ENCODE results near the gene CFAP74. TPM values are rescaled to one million over a fixed set of nuclear protein-coding genes. Genes with fewer than 3 reads are reported as not detected.

Gene CFAP74
- total RNA-seq, 4 donors from 2014 or later, result not detected

GRCh38 chr1:1893291-1893985, 110.1 kb downstream of the CFAP74 start:
- TF ChIP-seq POLR2A (IDR thresholded peaks at IDR 0.05) (no peak), CTCF (IDR thresholded peaks at IDR 0.05) (no peak), POLR2AphosphoS5 (IDR thresholded peaks at IDR 0.05) (no peak), EP300 (IDR thresholded peaks at IDR 0.05; ENCODE audit: low read depth) (no peak)
- H3K4me3 ChIP-seq, result no peak overlapping the region
- 87 to 89% methylated on average over 9 to 19 of the region's 19 CpGs for WGBS, 2 donors (ENCODE audit: low coverage in 1 of 2)
- H3K4me1 ChIP-seq, result peaks cover 42 to 62% (median 55%) of the 10 kb centered on the region in 4 donors
- H3K9me3 ChIP-seq, result no peaks in the 10 kb centered on the region
- intact Hi-C loops (cut with DNase I; ENCODE audit: low total_unique reads), result no loop called here
- H3K27ac ChIP-seq, result peak overlapping the region; percentile 93 to 99 (median 97)
- H3K27me3 ChIP-seq, result no peaks in the 10 kb centered on the region
- in situ Hi-C loops (cut with MboI; ENCODE audit: low pct_ligation_motif_present in 1 of 4, low pct_unique_long_range_greater_than_20kb in 1 of 4, low sequenced_read_pairs in 3 of 4), result loop anchor here in 1 of 4 donors (25.0 kb wide), 1 partner anchor 131 kb away; no protein-coding TSS in a partner anchor
- H3K36me3 ChIP-seq, result no peaks in the 10 kb centered on the region
- DNase-seq, result no peak

- Histone ChIP-seq H3K9me3 (no peaks in the 10 kb centered on the region), H3K4me3 (peak overlapping the region in 2 of 4 donors; percentile 88 to 94), H3K27ac (peak overlapping the region; percentile 93 to 99 (median 97)), H3K27me3 (no peaks in the 10 kb centered on the region), H3K36me3 (no peaks in the 10 kb centered on the region), H3K4me1 (peaks cover 46 to 69% (median 61%) of the 10 kb centered on the region in 4 donors)
- 76% methylated on average over 7 of the region's 7 CpGs; no CpG with 5 or more reads in 1 of the 2 donors for WGBS, 2 donors (ENCODE audit: low coverage in 1 of 2)
- intact Hi-C loops (cut with DNase I; ENCODE audit: low total_unique reads), result no loop called here
- DNase-seq, result no peak
- no peak for TF ChIP-seq POLR2AphosphoS5 (IDR thresholded peaks at IDR 0.05)
- no peak for TF ChIP-seq CTCF (IDR thresholded peaks at IDR 0.05)
- TF ChIP-seq EP300 (IDR thresholded peaks at IDR 0.05; ENCODE audit: low read depth), result no peak
- TF ChIP-seq POLR2A (IDR thresholded peaks at IDR 0.05), result no peak
- in situ Hi-C loops (cut with MboI; ENCODE audit: low pct_ligation_motif_present in 1 of 4, low pct_unique_long_range_greater_than_20kb in 1 of 4, low sequenced_read_pairs in 3 of 4), result loop anchor here in 1 of 4 donors (25.0 kb wide), 1 partner anchor 130 kb away; no protein-coding TSS in a partner anchor
These were observed 110.8 kb downstream of the CFAP74 start for GRCh38 chr1:1892763-1893120.

- 48 to 77% methylated on average over 9 to 21 of the region's 21 CpGs for WGBS, 2 donors (ENCODE audit: low coverage in 1 of 2)
- DNase-seq, result no peak
- peak overlapping the region; percentile 79 to 99 (median 91) for H3K4me3 ChIP-seq
- H3K36me3 ChIP-seq, result no peaks in the 10 kb centered on the region
- H3K9me3 ChIP-seq, result no peaks in the 10 kb centered on the region
- in situ Hi-C loops (cut with MboI; ENCODE audit: low pct_ligation_motif_present in 1 of 4, low pct_unique_long_range_greater_than_20kb in 1 of 4, low sequenced_read_pairs in 3 of 4), result loop anchor here in 1 of 4 donors (25.0 kb wide), 1 partner anchor 130 kb away; no protein-coding TSS in a partner anchor
- intact Hi-C loops (cut with DNase I; ENCODE audit: low total_unique reads), result no loop called here
- H3K27me3 ChIP-seq, result no peaks in the 10 kb centered on the region
- H3K27ac ChIP-seq, result peak overlapping the region; percentile 93 to 99 (median 97)
- H3K4me1 ChIP-seq, result peaks cover 46 to 69% (median 65%) of the 10 kb centered on the region in 4 donors
- TF ChIP-seq EP300 (IDR thresholded peaks at IDR 0.05; ENCODE audit: low read depth) (no peak), POLR2A (IDR thresholded peaks at IDR 0.05) (peak; percentile 30), POLR2AphosphoS5 (IDR thresholded peaks at IDR 0.05) (peak in 1 of 3 donors; percentile 9)
These were observed 111.4 kb downstream of the CFAP74 start for GRCh38 chr1:1892079-1892762.

GRCh38 chr1:1891349-1892078, 112.1 kb downstream of the CFAP74 start:
- TF ChIP-seq POLR2A (IDR thresholded peaks at IDR 0.05), result peak; percentile 79
- no peak for TF ChIP-seq CTCF (IDR thresholded peaks at IDR 0.05)
- no peak for TF ChIP-seq EP300 (IDR thresholded peaks at IDR 0.05; ENCODE audit: low read depth)
- TF ChIP-seq POLR2AphosphoS5 (IDR thresholded peaks at IDR 0.05), result peak; percentile 58 to 83 (median 76)
- intact Hi-C loops (cut with DNase I; ENCODE audit: low total_unique reads) (no loop called here), in situ Hi-C loops (cut with MboI; ENCODE audit: low pct_ligation_motif_present in 1 of 4, low pct_unique_long_range_greater_than_20kb in 1 of 4, low sequenced_read_pairs in 3 of 4) (loop anchor here in 1 of 4 donors (25.0 kb wide), 1 partner anchor 129 kb away; no protein-coding TSS in a partner anchor)
- Histone ChIP-seq H3K27ac (peak overlapping the region; percentile 93 to 99 (median 97)), H3K9me3 (no peaks in the 10 kb centered on the region), H3K4me3 (peak overlapping the region; percentile 79 to 99 (median 91)), H3K27me3 (no peaks in the 10 kb centered on the region), H3K36me3 (no peaks in the 10 kb centered on the region), H3K4me1 (peaks cover 46 to 76% (median 72%) of the 10 kb centered on the region in 4 donors)
- peak; percentile 83 for DNase-seq
- WGBS, 2 donors (ENCODE audit: low coverage in 1 of 2), result 2% methylated on average over 48 of the region's 59 CpGs; no CpG with 5 or more reads in 1 of the 2 donors

Measured in transverse colon (tissue), 4 donors.